ENCODE measurements around the gene ATP10B.

ATP10B gene

GRCh38 chr5:160701403-160701802, 150.6 kb downstream of the ATP10B start:
- POLR2A ChIA-PET = no interaction called here
- no peaks in the 10 kb centered on the region for H3K36me3 ChIP-seq (ENCODE audit: control insufficient read depth in 2 of 2, insufficient read depth in 1 of 2, low read length in 2 of 2)
- no peaks in the 10 kb centered on the region for H3K9me3 ChIP-seq (ENCODE audit: control insufficient read depth, insufficient read depth, low read depth, low read length)
- no peak for TF ChIP-seq ZNF2 (tag by site-specific recombination; IDR thresholded peaks at IDR 0.05)
- TF ChIP-seq ZNF560 (tag by site-specific recombination; IDR thresholded peaks at IDR 0.05; ENCODE audit: borderline replicate concordance) = no peak
- TF ChIP-seq ZNF362 (tag by site-specific recombination; IDR thresholded peaks at IDR 0.05) = no peak
- no peak for TF ChIP-seq KLF8 (tag by site-specific recombination; IDR thresholded peaks at IDR 0.05)
- no peak for TF ChIP-seq ZNF660 (tag by site-specific recombination; IDR thresholded peaks at IDR 0.05)
- TF ChIP-seq ZXDB (tag by site-specific recombination; IDR thresholded peaks at IDR 0.05) = no peak
- TF ChIP-seq ZNF571 (tag by site-specific recombination; IDR thresholded peaks at IDR 0.05) = no peak
- no peak for TF ChIP-seq GFI1B (tag by site-specific recombination; IDR thresholded peaks at IDR 0.05)
- TF ChIP-seq ZNF626 (tag by site-specific recombination; IDR thresholded peaks at IDR 0.05) = no peak
- no peak for TF ChIP-seq PRDM10 (tag by site-specific recombination; IDR thresholded peaks at IDR 0.05)
- TF ChIP-seq ZNF175 (tag by site-specific recombination; IDR thresholded peaks at IDR 0.05) = no peak
- CTCF ChIA-PET = no interaction called here
- no peak overlapping the region for H3K4me3 ChIP-seq (ENCODE audit: low read depth, low read length)
- H3K27ac ChIP-seq (ENCODE audit: extremely low read depth, low read depth, low read length) = no peak overlapping the region
- H3K4me1 ChIP-seq (ENCODE audit: control insufficient read depth, insufficient read depth, low read length) = no peaks in the 10 kb centered on the region

- ChIA-PET POLR2A (no interaction called here), CTCF (no interaction called here)
- Histone ChIP-seq H3K4me1 (ENCODE audit: control insufficient read depth, insufficient read depth, low read length) (no peaks in the 10 kb centered on the region), H3K9me3 (ENCODE audit: control insufficient read depth, insufficient read depth, low read depth, low read length) (no peaks in the 10 kb centered on the region), H3K27ac (ENCODE audit: extremely low read depth, low read depth, low read length) (no peak overlapping the region), H3K36me3 (ENCODE audit: control insufficient read depth in 2 of 2, insufficient read depth in 1 of 2, low read length in 2 of 2) (no peaks in the 10 kb centered on the region), H3K4me3 (ENCODE audit: low read depth, low read length) (no peak overlapping the region)
- no peak for TF ChIP-seq ZNF324 (tag by site-specific recombination; IDR thresholded peaks at IDR 0.05)
- no peak for TF ChIP-seq SALL2 (tag by site-specific recombination; IDR thresholded peaks at IDR 0.05; ENCODE audit: borderline replicate concordance)
- TF ChIP-seq ZSCAN30 (tag by site-specific recombination; IDR thresholded peaks at IDR 0.05) = no peak
- TF ChIP-seq ZNF157 (tag by site-specific recombination; IDR thresholded peaks at IDR 0.05) = no peak
- TF ChIP-seq ZNF544 (tag by site-specific recombination; IDR thresholded peaks at IDR 0.05) = no peak
- no peak for TF ChIP-seq IKZF3 (tag by site-specific recombination; IDR thresholded peaks at IDR 0.05)
- TF ChIP-seq HOXD13 (CRISPR knock-in tag; IDR thresholded peaks at IDR 0.05; ENCODE audit: borderline replicate concordance) = no peak
- TF ChIP-seq REST (tag by site-specific recombination; IDR thresholded peaks at IDR 0.05) = no peak
- TF ChIP-seq ZNF548 (tag by site-specific recombination; IDR thresholded peaks at IDR 0.05) = no peak
- TF ChIP-seq ZBTB49 (tag by site-specific recombination; IDR thresholded peaks at IDR 0.05; ENCODE audit: low read depth) = no peak
- no peak for TF ChIP-seq ZNF645 (tag by site-specific recombination; IDR thresholded peaks at IDR 0.05)
- no peak for TF ChIP-seq SCRT2 (tag by site-specific recombination; IDR thresholded peaks at IDR 0.05)
- TF ChIP-seq ZNF777 (tag by site-specific recombination; IDR thresholded peaks at IDR 0.05; ENCODE audit: borderline replicate concordance) = no peak
- no peak for TF ChIP-seq ZBTB7A (tag by site-specific recombination; IDR thresholded peaks at IDR 0.05; ENCODE audit: low read depth)
- no peak for TF ChIP-seq ZNF248 (tag by site-specific recombination; IDR thresholded peaks at IDR 0.05)
These were observed 152.7 kb downstream of the ATP10B start for GRCh38 chr5:160699301-160699700.

Data from HEK293 (cell line).